GM21381 (cell line): ENCODE data around the gene CDHR2.

Experiments
- ATAC-seq: cut with Tn5 transposase; IDR thresholded peaks from one replicate; pipeline ENCODE4 v1.9.1; 2021; ENCODE audit warnings: mild to moderate bottlenecking, moderate library complexity; ENCODE audit not compliant: unreplicated experiment

Gene CDHR2

DNA sequence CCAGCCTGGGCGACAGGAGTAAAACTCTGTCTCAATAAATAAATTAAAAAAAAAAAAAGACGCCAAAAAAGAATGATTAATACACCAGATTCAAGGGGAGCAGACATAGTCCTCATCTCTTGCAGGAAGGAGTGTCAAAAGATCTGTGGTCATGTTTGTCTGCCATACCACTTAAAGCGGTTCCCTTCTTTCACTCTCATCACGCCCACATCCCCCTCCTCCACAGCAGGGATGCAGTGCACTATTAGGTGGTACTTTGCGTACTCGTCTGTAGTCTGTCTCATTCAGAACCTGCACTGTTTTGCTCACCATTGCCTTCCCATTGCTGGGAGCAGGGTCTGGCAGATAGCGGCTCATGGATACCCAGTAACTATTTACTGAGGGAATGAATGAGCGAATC is 11.2 kb downstream of the CDHR2 start:
- ATAC-seq = no peak

DNA sequence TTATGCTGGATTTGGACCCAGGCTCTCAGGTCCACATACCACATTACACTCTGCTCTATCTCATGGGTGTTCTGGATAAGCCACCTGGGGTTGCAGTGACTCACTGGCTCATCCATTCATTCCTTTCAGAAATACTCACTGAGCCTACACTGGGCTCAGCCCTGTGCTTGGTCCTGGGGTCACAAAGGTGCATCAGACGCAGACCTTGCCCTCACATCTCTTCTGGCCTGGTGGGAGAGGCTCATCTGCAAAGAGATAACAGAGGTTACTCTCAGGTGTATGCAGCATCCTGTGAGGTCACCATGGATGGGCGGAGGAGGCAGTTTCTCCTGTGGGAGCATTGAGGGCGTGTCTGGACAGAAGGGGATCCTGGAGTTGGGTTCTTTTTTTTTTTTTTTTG is 12.1 kb downstream of the CDHR2 start:
- no peak for ATAC-seq

DNA sequence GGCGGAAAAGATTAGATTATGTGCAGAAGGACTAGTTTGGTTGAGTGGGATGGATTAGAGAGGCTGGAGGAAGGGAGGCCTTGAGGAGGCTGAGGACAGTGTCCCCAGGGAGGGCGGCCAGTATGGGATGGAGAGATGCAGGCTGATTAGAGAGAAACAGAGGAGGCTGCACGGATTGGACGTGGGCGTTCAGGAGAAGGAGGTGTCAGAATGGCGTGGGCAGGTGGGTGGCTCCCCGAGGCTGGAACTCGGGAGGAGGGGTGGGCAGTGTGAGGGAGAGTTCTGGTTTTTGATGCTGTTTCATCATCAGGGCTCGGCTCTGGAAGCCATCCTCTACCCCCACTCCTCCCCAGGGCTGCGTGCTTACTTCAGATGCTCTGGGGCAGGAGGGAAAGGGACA is 13.0 kb downstream of the CDHR2 start:
- no peak for ATAC-seq

DNA sequence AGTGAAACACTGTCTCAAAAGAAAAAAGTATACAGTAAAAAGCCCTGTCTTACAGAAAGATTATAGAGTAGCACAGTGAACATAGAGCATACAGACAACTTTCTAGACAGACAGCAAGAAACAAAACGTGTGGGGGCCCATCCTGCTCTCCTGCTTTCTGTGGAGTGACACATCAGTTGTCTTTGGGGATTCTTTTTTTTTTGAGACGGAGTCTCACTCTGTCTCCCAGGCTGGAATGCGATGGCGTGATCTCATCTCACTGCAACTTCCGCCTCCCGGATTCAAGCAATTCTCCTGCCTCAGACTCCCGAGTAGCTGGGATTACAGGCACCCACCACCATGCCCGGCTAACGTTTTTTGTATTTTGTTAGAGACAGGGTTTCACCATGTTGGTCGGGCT is 14.9 kb downstream of the CDHR2 start:
- no peak for ATAC-seq

DNA sequence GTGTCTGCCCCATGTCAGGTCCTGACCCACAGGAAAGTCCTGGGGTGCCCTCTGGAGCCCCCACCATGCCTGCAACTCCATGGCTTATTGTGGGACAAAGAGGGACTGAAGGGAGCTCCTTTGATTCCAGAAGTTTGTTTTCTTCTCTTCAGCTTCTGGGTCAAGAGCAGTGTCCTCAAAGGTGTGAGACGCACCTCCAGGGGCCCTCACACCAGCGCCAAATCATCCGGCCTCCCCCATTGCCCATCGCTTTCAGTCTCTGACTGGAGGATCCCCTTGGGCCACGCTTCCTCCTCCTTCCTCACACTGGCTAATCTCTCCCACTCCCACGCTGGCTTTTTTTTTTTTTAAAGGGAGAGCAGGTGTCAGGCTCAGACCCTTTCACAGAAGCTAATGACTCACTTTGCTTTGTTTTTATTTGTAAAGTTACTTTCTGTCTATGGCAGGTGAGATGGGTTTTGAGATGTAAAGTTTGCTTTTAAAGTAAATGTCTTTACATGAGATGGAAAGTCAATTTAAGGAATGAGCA is 16.7 kb downstream of the CDHR2 start:
- ATAC-seq = no peak

DNA sequence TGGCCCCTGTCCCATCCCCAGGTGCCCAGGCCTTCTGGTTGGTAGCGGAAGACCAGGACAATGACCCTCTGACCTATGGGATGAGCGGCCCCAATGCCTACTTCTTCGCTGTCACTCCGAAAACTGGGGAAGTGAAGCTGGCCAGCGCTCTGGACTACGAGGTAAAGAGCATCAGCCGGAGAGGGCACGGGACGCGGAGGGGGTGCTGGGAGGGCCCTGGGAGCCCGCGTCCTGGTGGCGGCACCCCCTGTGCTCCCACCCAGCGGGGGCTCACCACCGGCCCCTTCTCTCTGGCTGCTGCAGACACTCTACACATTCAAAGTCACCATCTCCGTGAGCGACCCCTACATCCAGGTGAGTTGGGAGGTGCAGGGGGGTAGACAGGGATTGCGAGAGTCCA is 19.5 kb downstream of the CDHR2 start:
- ATAC-seq = no peak

DNA sequence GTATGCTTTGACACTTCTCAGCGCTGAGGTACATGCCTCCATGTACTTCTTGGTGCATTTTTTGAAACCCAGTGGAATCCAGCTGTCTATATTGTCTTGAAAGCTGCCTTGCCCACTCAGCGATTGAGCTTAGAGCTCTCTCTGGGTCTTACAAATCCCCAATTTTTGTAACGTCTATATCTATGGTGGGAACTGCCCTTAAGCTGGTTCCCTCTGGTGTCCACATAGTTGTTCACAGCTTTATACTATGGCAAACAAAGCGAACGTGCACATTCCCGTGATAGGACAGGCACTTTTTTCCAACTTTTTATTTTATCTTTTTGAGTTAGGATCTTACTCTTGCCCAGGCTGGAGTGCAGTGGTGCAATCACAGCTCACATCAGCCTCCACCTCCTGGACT is 20.9 kb downstream of the CDHR2 start:
- ATAC-seq = no peak

DNA sequence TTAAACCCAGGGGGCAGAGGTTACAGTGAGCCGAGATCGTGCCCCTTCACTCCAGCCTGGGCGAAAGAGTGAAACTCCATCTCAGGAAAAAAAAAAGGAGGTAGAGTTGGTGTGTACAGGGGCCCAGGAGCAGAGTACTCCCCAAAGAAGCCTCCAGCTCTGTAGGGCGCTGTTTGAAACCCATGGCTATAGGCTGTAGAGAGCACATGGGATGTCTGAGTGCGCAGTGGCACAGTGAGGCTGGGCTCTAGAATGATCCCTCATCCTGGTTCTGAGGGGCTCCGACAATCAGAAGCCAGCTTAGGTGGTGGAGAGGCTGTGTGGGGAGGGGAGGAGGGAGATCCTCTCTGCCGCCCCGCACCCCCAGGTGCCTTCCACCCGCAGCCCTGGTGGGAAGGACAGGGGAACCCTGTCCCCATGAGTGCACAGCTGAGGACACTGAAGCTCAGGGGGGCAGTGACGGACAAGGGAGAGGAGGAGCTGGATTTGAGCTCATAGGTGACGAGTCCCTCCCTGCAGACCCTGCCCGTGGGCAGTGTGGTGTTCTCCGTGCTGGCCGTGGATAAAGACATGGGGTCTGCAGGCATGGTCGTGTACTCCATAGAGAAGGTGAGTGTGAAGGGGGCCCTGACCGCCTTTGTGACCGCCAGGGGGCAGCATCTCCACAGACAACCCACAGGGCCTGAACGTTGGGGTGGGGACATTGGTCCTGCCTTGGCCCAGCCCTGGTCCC is 24.6 kb downstream of the CDHR2 start:
- peak; percentile 58 for ATAC-seq

DNA sequence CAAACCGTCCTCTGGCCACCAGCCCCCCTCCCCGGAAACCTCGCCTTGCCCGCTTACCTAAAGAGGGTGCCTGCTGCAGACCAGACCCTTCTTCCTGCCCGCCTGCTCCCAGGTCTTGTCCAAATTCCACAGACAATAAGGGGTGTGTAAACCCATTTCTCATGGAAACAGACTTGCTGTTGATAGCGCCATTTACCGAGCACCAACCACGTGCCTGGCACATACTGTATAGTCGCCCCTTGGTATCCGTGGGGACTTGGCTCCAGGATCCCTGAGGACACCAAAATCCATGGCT is 25.1 kb downstream of the CDHR2 start:
- ATAC-seq = no peak

DNA sequence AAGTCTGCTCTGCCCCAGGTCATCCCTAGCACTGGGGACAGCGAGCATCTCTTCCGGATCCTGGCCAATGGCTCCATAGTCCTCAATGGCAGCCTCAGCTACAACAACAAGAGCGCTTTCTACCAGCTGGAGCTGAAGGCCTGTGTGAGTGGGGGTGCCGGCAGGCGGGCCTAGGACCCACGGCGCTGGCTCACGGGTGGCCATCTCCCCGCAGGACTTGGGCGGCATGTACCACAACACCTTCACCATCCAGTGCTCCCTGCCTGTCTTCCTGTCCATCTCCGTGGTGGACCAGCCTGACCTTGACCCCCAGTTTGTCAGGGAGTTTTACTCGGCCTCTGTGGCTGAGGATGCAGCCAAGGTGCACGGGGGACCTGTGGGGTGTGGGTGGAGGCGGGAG is 25.9 kb downstream of the CDHR2 start:
- no peak for ATAC-seq

DNA sequence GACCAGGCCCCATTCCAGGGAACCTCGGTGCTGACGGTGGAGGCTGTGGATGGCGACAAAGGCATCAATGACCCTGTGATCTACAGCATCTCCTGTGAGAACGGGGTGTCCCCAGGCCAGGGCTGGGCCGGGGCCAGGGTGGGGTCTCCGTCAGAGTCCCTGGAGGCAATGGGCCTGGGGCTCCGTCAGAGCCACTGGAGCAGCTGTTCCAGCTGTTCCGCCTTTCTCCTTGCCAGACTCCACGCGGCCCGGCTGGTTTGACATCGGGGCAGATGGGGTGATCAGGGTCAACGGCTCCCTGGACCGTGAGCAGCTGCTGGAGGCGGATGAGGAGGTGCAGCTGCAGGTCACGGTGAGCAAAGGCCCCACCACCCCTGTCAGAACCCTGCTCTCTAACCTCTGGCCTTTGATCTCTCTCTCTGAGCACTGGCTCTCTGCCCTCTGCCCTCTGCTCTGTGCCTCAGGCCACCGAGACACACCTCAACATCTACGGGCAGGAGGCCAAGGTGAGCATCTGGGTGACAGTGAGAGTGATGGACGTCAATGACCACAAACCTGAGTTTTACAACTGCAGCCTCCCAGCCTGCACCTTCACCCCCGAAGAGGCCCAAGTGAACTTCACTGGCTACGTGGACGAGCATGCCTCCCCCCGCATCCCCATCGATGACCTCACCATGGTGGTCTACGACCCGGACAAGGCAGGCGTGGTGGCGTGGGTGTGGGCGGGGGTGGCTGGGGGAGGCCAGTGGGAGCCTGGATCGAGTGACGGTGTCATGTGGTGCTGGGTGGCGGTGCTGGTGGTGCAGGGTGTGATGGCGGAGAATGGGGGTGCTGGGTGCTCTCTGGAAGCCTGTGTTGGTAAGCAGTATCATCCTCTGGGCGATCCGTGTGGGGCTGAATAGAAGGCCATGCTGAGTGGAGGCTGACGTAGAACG is 26.6 kb downstream of the CDHR2 start:
- no peak for ATAC-seq

DNA sequence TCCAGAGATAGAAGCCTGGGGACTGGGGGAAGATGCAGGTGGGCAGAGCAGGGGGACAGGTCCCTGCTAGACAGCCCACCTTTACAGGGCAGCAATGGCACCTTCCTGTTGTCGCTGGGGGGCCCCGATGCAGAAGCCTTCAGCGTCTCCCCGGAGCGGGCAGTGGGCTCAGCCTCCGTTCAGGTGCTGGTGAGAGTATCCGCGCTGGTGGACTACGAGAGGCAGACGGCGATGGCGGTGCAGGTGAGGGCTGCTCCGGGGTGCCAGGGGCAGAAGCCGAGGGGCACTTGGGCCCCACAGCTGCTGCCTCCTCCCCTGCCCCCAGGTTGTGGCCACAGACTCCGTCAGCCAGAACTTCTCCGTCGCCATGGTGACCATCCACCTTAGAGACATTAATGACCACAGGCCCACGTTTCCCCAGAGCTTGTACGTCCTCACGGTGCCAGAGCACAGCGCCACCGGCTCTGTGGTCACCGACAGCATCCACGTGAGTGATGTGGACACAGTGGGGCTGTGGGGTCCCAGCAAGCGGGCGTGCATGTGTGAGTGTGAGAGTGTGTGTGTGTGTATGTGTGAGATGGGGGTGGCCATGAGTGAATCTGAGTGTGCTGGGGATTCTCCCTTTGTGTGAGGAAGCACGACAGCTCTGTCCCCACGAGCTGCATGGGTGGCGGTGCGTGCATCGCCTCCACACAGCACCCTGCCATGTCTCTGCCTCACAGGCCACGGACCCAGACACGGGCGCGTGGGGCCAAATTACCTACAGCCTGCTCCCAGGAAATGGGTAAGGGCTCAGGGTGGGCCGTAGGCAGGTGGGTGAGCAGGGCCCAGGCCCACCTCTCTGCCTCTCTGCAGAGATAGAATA is 28.4 kb downstream of the CDHR2 start:
- ATAC-seq = no peak

DNA sequence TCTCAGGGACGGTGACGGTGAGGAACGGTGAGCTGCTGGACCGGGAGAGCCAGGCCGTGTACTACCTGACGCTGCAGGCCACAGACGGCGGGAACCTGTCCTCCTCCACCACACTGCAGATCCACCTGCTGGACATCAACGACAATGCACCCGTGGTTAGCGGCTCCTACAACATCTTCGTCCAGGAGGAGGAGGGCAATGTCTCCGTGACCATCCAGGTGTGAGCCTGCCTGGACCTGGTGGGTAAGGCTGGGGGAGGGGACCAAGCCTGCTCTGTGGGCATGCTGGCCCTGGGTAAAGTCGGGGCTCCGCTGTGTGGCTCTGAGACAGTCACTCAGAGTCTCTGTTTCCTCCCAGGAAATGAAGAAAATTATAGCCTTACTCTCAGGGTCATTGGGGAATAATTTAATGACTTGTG is 29.3 kb downstream of the CDHR2 start:
- no peak for ATAC-seq

DNA sequence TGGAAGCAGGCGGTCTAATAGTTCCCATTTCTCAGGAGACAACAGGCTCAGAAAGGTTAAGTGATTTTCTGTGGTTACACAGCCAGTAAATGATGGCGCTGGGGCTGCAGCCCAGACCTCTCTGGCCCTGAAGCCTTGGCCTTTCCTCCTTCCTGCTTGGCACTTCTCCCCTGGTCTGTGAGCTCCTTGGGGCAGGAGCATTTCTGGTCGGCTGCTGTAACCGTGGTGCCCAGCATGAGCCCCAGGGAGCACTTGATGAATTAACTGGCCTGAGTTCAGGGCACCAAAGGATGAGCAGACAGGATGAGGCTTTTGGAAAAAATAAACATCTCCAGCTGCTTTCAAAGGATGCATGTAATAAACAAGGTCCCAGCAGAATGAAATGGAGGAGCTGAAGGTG is 30.2 kb downstream of the CDHR2 start:
- no peak for ATAC-seq

DNA sequence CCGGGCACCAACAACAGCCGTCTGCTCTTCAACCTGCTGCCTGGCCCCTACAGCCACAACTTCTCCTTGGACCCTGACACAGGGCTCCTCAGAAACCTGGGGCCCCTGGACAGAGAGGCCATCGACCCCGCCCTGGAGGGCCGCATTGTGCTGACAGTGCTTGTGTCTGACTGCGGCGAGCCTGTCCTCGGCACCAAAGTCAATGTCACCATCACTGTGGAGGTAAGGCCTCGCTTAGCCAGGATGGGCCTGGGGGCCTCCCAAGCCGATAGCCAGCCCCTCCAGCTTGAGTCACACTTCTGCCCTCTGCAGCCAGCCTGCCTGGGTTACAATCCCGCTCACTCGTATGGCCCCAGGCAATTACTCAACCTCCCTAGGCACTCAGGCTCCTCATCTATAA is 32.2 kb downstream of the CDHR2 start:
- ATAC-seq = no peak

DNA sequence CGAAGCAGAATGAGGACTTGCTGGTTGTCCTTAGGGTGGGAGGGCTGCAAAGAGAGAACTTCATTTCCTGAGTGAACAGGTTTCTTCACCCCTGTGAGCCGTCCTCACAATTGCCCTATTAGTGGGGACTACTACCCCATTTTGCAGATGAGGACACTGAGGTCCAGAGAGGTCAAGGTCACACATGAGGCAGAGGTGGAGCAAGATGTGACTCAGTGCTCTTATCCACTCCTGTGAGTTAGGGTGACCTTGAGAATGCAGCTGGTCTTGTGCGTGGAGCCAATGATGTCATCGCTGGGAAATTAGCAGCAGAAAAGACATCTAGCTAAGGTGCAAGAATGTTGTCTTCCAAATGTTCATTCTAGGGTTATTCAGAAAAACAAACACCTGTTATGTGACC is 33.9 kb downstream of the CDHR2 start:
- ATAC-seq = no peak

DNA sequence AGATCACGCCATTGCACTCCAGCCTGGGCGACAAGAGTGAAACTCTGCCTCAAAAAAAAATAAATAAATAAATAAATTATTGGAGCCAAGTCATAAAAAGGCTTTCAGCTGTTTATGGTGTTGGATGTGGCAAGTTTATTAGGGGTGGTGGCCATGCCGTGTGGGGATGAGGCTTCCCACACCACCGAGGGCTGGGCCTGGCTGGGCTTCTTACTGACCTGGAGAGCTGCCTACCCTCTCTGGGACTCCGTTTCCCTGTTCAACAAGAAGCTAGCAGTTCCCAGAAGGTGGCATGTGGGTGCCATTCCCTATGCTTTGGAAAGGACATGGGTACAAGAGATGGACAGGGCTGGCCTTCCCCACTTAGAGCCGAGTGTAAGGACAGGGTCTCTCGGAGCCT is 38.3 kb downstream of the CDHR2 start:
- no peak for ATAC-seq

DNA sequence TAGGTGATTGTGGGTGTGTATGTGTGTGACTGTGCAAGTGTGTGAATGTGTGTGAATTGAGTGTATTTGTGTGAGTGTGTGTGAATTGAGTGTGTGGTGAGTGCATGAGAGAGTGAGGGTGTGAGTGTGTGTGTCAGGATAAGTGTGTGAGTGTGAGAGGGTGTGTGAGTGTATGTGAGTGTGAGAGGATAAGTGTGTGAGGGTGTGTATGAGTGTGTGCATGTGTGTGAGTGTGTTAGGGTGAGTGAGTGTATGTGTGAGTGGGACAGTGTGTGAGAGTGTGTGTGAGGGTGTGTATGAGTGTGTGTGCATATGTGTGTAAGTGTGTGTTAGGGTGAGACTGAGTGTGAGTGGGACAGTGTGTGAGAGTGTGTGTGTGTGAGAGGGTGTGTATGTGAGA is 39.2 kb downstream of the CDHR2 start:
- no peak for ATAC-seq

DNA sequence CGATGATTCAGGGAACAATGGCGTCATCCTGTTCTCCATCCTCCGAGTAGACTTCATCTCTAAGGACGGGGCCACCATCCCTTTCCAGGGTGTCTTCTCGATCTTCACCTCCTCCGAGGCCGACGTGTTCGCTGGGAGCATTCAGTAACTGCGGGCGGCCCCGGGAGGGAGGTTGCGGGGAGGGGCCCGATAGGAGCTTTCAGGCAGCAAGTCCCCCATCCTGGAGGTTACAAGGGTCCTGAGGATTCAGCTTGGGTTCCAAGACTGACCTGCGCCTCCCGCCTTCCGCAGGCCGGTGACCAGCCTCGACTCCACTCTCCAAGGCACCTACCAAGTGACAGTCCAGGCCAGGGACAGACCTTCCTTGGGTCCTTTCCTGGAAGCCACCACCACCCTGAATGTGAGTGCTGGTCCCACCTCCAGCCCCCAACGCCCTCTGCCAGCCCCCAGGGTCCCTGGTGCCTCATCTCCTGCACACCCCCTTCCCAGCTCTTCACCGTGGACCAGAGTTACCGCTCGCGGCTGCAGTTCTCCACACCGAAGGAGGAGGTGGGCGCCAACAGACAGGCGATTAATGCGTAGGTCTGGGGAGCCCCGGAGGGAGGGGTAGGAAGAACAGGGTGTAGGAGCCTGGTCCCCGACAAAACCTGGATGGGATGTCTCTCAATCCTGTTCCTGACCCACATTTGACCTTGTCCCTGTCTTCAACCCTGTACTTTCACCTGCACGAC is 40.1 kb downstream of the CDHR2 start:
- no peak for ATAC-seq

DNA sequence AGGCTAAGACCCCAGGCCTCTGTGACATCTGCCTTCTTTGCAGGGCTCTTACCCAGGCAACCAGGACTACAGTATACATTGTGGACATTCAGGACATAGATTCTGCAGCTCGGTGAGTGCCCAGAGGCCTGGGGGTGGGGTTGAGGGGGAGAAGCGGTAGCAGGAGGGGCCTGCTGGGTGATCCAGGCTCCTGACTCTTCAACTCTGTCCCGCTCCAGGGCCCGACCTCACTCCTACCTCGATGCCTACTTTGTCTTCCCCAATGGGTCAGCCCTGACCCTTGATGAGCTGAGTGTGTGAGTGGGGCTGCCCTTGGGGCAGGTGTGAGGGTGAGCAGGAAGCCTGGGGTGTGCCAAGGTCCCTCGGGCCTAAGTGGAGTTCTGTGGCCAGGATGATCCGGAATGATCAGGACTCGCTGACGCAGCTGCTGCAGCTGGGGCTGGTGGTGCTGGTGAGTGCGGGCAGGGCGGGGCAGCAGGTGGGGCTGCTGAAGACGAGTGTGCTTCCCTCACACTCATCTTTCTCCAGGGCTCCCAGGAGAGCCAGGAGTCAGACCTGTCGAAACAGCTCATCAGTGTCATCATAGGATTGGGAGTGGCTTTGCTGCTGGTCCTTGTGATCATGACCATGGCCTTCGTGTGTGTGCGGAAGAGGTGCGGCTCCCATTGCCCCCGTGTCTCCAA is 41.0 kb downstream of the CDHR2 start:
- ATAC-seq = no peak
